Spleen (tissue), 11 donors: ENCODE measurements around the gene FAM117B. TPM values are rescaled to one million over a fixed set of nuclear protein-coding genes. Genes with fewer than 3 reads are reported as not detected.

Experiments used
- DNase-seq: peaks from one replicate; pipeline ENCODE4 v3.0.0-alpha.2; 2020
- H3K27ac ChIP-seq, 8 donors: fragments of 200-600 bp; sonication (generic) in 7 of 8; 1 replicate in 4 of 8; 2 replicates in 4 of 8; pipeline versions ENCODE4 v1.5.0 to v1.8.0; 2016 to 2021; ENCODE audit warnings: inconsistent platforms in 4 of 8, mild to moderate bottlenecking in 4 of 8, moderate library complexity in 1 of 8
- H3K27me3 ChIP-seq, 7 donors: fragments of 200-600 bp; sonication (generic) in 6 of 7; replicated peaks in 1 of 7; 1 replicate in 4 of 7; 2 replicates in 3 of 7; pipeline versions ENCODE4 v1.5.0 to v1.8.0; 2016 to 2021; ENCODE audit warnings: inconsistent platforms in 3 of 7, mild to moderate bottlenecking in 1 of 7
- H3K36me3 ChIP-seq, 6 donors: fragments of 200-600 bp; sonication (generic) in 5 of 6; 1 replicate in 4 of 6; 2 replicates in 2 of 6; pipeline versions ENCODE4 v1.5.0 to v1.8.0; 2016 to 2021; ENCODE audit warnings: inconsistent platforms in 2 of 6
- H3K4me1 ChIP-seq, 6 donors: fragments of 200-600 bp; sonication (generic) in 5 of 6; 1 replicate in 3 of 6; 2 replicates in 3 of 6; pipeline versions ENCODE4 v1.5.0 to v1.8.0; 2016 to 2021; ENCODE audit warnings: inconsistent platforms in 3 of 6
- H3K4me3 ChIP-seq, 8 donors: fragments of 200-600 bp; sonication (generic) in 7 of 8; 1 replicate in 4 of 8; 2 replicates in 4 of 8; pipeline versions ENCODE4 v1.5.0 to v1.8.0; 2016 to 2021; ENCODE audit warnings: inconsistent platforms in 4 of 8, mild to moderate bottlenecking in 4 of 8, moderate library complexity in 2 of 8
- H3K9me3 ChIP-seq, 8 donors: fragments of 200-600 bp; sonication (generic) in 7 of 8; 1 replicate in 4 of 8; 2 replicates in 4 of 8; pipeline versions ENCODE4 v1.5.0 to v1.8.0; 2016 to 2021; ENCODE audit warnings: inconsistent platforms in 4 of 8
- POLR2A ChIP-seq, 3 donors: fragments of 450-650 bp; IDR thresholded peaks; one replicate each; pipeline ENCODE4 v1.5.1; 2017; ENCODE audit warnings: antibody characterized with exemption in 3 of 3, mild to moderate bottlenecking in 1 of 3
- POLR2AphosphoS5 ChIP-seq, 3 donors: sonication (generic); formaldehyde crosslinking; IDR thresholded peaks; one replicate each; pipeline ENCODE4 v1.5.1; 2017; ENCODE audit warnings: antibody characterized with exemption in 3 of 3
- WGBS, 5 donors: extraction: QIAGEN DNeasy Blood & Tissue Kit in 3 of 5; methylation state at CpG; one replicate each; pipeline versions ENCODE4 v1.1.5 to v1.1.7; 2013 to 2018; 5-methylcytosine and 5-hydroxymethylcytosine counted together
- intact Hi-C: fragments of 100-400 bp; cut with DNase I; formaldehyde crosslinking; loops from one replicate; pipeline ENCODE4 v1.15.0; 2023; ENCODE audit warnings: low total_unique reads
- polyA plus RNA-seq, 3 donors: library from polyadenylated mRNA; stranded (reverse); fragments of 200-250 nt; gene quantifications; one replicate each; pipeline ENCODE4 v1.2.1, GENCODE V29; 2013
- total RNA-seq, 7 donors: library from RNA; depleted of rRNA in 3 of 7; stranded (reverse); fragments of >200 nt in 3 of 7; fragmentation: NEBNext Ultra II Directional in 4 of 7; extraction: Animal tissue kit (Norgen Biotek cat#: 25700) in 4 of 7; gene quantifications; one replicate each; pipeline versions ENCODE4 v1.1.0 to v1.2.1, GENCODE V29; 2016 to 2021
- TF ChIP-seq, protein P1 (sequence below), 11 experiments: fragments of 200-600 bp in 7 of 11; fragments of 450-650 bp in 4 of 11; sonication (generic) in 4 of 11; IDR thresholded peaks in 8 of 11; conservative IDR thresholded peaks in 3 of 11; 1 replicate in 7 of 11; 2 replicates in 4 of 11; pipeline versions ENCODE4 v1.4.0 to v1.8.0; 2016 to 2021; ENCODE audit warnings: antibody characterized with exemption in 11 of 11, inconsistent platforms in 4 of 11, mild to moderate bottlenecking in 1 of 11
- donor health status: healthy with polysubstance abuse.
- donor health status: DM: no; HTN: no; CAD: no; lungs with moderate emphysema.
- donor health status: DM: no; HTN: no; CAD: no.
- donor health status: Bipolar disorder and iron deficiency.
- donor health status: healthy.
- donor health status: DM: no; HTN: no; CAD: no.
- donor health status: DM: yes; HTN: yes; CAD: no.

FAM117B gene
- total and polyA plus RNA-seq, 10 donors = 4.8 to 28.0 (median 15.1) TPM

DNA sequence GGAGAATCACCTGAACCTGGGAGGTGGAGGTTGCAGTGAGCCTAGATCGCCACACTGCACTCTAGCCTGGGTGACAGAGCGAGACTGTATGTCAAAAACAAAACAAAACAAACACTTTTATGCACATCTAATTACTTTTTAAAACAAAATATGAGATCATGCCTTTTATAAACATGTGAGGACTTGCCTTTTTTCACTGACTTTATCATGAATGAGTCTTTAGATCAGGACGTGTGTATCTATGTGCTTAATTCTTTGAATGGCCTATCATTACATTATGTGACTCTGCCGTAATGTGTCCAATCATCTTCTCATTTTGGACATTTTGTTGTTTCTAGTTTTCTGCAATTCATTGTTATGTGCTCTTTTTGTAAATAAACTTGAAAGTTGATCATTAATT is 58.7 kb downstream of the FAM117B start:
- H3K36me3 ChIP-seq = peaks cover 0 to 29% (median 5%) of the 10 kb centered on the region in 6 donors
- intact Hi-C loops = no loop called here
- WGBS, 5 donors = 92 to 100% (median 94%) methylated on average over 4 of the region's 4 CpGs
- H3K4me3 ChIP-seq = no peak overlapping the region
- no peaks in the 10 kb centered on the region for H3K27me3 ChIP-seq
- no peak overlapping the region for H3K27ac ChIP-seq
- no peaks in the 10 kb centered on the region for H3K9me3 ChIP-seq
- H3K4me1 ChIP-seq = peaks cover 0 to 19% (median 0%) of the 10 kb centered on the region in 6 donors
- no peak for DNase-seq
- TF ChIP-seq POLR2AphosphoS5 (IDR thresholded peaks at IDR 0.05) (no peak), POLR2A (IDR thresholded peaks at IDR 0.05) (no peak)
- TF ChIP-seq, protein P1, sequence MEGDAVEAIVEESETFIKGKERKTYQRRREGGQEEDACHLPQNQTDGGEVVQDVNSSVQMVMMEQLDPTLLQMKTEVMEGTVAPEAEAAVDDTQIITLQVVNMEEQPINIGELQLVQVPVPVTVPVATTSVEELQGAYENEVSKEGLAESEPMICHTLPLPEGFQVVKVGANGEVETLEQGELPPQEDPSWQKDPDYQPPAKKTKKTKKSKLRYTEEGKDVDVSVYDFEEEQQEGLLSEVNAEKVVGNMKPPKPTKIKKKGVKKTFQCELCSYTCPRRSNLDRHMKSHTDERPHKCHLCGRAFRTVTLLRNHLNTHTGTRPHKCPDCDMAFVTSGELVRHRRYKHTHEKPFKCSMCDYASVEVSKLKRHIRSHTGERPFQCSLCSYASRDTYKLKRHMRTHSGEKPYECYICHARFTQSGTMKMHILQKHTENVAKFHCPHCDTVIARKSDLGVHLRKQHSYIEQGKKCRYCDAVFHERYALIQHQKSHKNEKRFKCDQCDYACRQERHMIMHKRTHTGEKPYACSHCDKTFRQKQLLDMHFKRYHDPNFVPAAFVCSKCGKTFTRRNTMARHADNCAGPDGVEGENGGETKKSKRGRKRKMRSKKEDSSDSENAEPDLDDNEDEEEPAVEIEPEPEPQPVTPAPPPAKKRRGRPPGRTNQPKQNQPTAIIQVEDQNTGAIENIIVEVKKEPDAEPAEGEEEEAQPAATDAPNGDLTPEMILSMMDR (IDR thresholded peaks at IDR 0.05 in 8 of 11, conservative IDR thresholded peaks at IDR 0.05 in 3 of 11) = no peak

DNA sequence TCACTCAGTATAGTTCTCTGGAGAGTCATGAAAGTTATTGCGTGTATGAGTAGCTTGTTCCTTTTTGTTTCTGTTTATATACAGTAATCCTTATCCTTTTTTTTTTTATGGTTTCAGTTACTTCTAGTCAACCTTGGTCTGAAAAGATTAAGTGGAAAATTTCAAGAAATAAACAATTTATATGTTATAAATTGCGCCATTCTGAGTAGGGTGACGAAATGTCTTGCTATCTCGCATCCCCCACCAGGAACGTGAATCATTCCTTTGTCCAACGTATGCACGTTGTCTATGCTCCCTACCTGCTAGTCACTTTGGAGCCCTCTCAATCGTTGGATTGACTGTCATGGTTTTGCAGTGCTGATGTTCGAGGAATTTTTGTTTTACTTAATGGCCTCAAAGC is 60.4 kb downstream of the FAM117B start:
- intact Hi-C loops = no loop called here
- Histone ChIP-seq H3K4me3 (no peak overlapping the region), H3K9me3 (no peaks in the 10 kb centered on the region), H3K27ac (no peak overlapping the region), H3K27me3 (no peaks in the 10 kb centered on the region), H3K4me1 (peaks cover 0 to 21% (median 5%) of the 10 kb centered on the region in 6 donors), H3K36me3 (peaks cover 0 to 32% (median 5%) of the 10 kb centered on the region in 6 donors)
- 89 to 94% (median 90%) methylated on average over 9 of the region's 9 CpGs for WGBS, 5 donors
- DNase-seq = no peak
- TF ChIP-seq POLR2AphosphoS5 (IDR thresholded peaks at IDR 0.05) (no peak), POLR2A (IDR thresholded peaks at IDR 0.05) (no peak)
- TF ChIP-seq, protein P1 (IDR thresholded peaks at IDR 0.05 in 8 of 11, conservative IDR thresholded peaks at IDR 0.05 in 3 of 11) = no peak

DNA sequence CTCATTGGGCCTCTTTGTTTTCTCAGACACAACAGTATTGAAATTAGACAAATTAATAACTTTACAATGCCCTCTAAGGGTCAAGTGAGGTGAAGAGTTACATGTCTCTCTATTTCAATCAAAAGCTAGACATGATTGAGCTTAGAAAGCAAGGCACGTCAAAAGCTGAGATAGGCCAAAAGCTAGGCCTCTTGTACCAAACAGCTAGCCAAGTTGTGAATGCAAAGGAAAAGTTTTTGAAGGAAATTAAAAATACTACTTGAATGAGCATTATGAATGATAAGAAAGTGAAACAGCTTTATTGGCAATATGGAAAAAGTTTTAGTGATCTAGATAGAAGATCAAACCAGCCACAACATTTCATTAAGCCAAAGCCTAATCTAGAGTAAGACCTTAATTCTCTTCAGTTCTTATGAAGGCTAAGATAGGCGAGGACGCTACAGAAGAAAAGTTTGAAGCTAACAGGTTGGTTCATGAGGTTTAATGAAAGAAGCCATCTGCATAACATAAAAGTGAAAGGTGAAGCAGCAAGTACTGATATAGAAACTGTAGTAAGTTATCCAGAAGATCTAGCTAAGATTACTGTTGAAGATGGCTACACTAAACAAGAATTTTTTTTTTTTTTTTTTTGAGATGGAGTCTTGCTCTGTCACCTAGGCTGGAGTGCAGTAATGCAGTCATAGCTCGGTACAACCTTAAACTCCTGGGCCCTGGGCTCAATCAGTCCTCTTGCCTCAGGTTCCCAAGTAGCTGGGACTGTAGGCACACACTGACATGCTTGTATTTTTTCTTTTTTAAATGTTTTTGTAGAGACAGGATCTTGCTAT is 65.5 kb downstream of the FAM117B start:
- Histone ChIP-seq H3K27me3 (no peaks in the 10 kb centered on the region), H3K27ac (peak overlapping the region in 1 of 8 donors; percentile 8), H3K9me3 (no peaks in the 10 kb centered on the region), H3K4me3 (no peak overlapping the region), H3K36me3 (peaks cover 0 to 32% (median 5%) of the 10 kb centered on the region in 6 donors), H3K4me1 (peaks cover 0 to 33% (median 5%) of the 10 kb centered on the region in 6 donors)
- TF ChIP-seq POLR2A (IDR thresholded peaks at IDR 0.05) = no peak
- no peak for TF ChIP-seq POLR2AphosphoS5 (IDR thresholded peaks at IDR 0.05)
- TF ChIP-seq, protein P1 (IDR thresholded peaks at IDR 0.05 in 8 of 11, conservative IDR thresholded peaks at IDR 0.05 in 3 of 11) = no peak
- WGBS, 5 donors = 82 to 92% (median 86%) methylated on average over 4 of the region's 4 CpGs
- intact Hi-C loops = no loop called here
- DNase-seq = no peak

DNA sequence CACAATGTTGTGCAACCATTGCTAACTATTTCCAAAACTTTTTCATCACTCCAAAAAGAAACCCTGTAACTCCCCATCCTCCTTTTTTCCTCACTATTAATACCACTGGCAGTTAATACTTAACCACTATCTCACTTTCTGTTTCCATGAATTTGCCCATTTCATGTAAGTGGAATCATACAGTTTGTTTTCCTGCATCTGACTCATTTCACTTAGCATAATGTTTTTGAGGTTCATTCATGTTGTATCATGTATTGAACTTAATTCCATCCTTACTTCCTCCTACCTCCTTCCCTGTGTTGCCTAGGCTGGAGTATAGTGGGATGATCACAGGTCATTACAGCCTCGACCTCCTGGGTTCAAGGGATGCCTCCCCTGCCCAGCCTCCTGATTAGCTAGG is 68.3 kb downstream of the FAM117B start:
- intact Hi-C loops = no loop called here
- 72 to 94% (median 85%) methylated on average over 1 of the region's 1 CpG for WGBS, 5 donors
- peaks cover 0 to 40% (median 5%) of the 10 kb centered on the region in 6 donors for H3K4me1 ChIP-seq
- DNase-seq = no peak
- peaks cover 0 to 7% (median 0%) of the 10 kb centered on the region in 6 donors for H3K36me3 ChIP-seq
- no peaks in the 10 kb centered on the region for H3K27me3 ChIP-seq
- H3K27ac ChIP-seq = no peak overlapping the region
- TF ChIP-seq, protein P1 (IDR thresholded peaks at IDR 0.05 in 8 of 11, conservative IDR thresholded peaks at IDR 0.05 in 3 of 11) = no peak
- no peak for TF ChIP-seq POLR2AphosphoS5 (IDR thresholded peaks at IDR 0.05)
- no peak for TF ChIP-seq POLR2A (IDR thresholded peaks at IDR 0.05)
- H3K4me3 ChIP-seq = no peak overlapping the region
- no peaks in the 10 kb centered on the region for H3K9me3 ChIP-seq
